NCI-H1048 (cell line): ENCODE results near the gene SLC19A1.
"Not testable (repeated sequence)": the region's sequence is repeated elsewhere in the genome, so short reads cannot be mapped to it uniquely, and the experiment has no call there.

Source experiments
- DNase-seq: peaks from one replicate; lab custom pipeline; 2025; lab: John Stamatoyannopoulos, UW

SLC19A1 gene

DNA sequence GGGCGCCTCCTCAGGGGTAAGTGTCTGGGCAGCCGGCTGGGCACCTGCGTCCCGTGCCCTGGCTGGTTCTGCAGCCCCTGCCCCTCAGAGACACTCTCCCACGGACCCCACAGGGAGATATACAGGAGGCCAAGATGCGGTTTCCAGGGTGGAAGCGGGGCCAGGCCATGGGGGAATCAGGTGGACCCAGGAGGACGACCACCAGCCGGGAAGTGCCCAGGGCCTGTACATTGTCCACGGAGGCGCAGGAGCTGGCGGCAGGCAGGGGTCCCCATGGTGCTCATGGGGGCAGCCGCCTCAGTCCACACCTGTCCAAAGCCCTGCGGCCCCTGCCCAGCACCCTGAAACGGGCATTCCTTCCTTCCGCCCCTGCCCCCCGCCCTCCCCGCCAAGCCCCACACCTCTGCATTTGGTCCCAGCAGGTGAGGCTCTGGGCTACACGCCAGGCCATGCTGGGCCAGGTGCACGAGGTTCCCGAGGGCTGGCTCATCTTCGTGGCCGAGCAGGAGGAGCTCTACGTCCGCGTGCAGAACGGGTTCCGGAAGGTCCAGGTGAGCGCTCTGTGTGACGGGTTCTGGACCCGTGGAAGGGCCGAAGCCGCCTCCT lies 36.7 kb downstream of the SLC19A1 start:
- DNase-seq, result no peak

DNA sequence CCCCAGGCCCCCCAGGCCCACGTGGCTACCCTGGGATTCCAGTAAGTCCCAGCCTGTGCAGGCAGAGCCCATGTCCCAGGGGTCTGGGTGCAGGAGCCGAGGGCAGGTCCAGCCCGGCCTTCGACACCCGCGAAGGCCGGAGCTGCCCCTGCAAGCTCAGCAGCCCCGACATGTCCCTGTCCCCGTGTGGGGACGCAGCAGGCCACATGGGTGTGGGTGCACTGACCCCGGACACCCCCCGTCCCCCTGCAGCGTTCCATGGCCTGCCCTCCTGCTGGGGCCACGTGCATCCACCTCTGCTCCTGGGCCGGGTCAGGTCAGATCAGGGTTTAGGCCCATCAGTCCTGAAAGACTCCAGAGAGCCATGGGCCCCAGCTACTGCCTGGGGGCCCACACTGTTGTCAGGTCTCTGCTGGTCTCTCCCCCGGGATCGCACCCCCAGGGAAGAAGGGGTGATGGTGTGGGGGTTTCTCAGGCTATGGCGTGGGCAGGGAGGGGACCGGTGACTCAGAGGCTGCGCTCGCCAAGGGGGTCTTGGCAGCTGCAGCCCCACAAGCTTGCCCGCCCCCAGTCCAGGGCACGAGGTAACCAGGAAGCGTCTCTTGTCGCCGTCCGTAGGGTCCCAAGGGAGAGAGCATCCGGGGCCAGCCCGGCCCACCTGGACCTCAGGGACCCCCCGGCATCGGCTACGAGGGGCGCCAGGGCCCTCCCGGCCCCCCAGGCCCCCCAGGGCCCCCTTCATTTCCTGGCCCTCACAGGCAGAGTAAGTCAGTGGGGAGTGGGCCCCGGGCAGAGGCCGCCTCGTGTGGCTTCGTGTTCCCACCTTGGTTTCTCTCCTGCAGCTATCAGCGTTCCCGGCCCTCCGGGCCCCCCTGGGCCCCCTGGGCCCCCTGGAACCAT lies 37.5 kb downstream of the SLC19A1 start:
- no peak for DNase-seq

DNA sequence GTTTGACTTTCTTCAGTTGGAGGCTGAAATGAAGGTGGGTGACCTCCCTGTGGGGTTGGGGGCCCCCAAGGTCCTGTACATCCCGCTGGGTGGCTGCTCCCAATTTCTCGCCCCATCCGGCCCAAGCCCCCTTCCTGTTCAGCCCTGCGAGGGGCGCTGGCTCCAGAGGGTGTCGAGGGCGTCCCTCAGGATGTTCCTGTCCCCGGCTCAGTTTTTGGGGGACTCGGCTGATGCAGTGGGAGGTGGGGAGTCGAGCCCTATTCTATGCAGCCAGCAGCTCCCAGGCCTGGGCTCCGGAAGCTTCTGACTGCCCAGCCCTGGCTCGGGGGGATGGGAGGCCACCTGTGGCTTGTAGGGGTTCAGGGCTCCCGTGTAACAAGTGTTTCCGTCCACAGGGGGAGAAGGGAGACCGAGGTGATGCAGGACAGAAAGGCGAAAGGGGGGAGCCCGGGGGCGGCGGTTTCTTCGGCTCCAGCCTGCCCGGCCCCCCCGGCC lies 38.2 kb downstream of the SLC19A1 start:
- DNase-seq, result no peak

DNA sequence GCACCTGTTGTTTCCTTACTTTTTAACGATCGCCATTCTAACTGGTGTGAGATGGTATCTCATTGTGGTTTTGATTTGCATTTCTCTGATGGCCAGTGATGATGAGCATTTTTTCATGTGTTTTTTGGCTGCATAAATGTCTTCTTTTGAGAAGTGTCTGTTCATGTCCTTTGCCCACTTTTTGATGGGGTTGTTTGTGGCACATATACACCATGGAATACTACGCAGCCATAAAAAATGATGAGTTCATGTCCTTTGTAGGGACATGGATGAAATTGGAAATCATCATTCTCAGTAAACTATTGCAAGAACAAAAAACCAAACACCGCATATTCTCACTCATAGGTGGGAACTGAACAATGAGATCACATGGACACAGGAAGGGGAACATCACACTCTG lies 39.0 kb downstream of the SLC19A1 start:
- DNase-seq, result not testable (repeated sequence)

GRCh38 chr21:45502600-45502999 lies 39.6 kb downstream of the SLC19A1 start:
- no peak for DNase-seq

DNA sequence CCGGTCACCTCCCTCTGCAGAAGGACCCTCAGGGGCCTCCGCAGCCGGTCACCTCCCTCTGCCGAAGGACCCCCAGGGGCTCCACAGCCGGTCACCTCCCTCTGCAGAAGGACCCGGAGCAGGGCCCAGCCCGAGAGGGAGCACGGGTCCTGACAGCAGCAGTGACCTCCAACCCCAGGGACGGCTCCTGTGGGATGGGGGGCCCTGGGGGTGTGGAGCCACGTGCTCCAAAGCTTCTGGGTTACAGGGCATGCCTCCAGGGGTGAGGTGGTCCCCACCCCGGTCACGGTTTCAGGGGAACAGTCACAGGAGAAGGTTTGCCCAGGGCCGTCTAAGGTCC lies 40.3 kb downstream of the SLC19A1 start:
- no peak for DNase-seq

GRCh38 chr21:45501081-45502005 lies 40.9 kb downstream of the SLC19A1 start:
- DNase-seq, result not testable (repeated sequence)

DNA sequence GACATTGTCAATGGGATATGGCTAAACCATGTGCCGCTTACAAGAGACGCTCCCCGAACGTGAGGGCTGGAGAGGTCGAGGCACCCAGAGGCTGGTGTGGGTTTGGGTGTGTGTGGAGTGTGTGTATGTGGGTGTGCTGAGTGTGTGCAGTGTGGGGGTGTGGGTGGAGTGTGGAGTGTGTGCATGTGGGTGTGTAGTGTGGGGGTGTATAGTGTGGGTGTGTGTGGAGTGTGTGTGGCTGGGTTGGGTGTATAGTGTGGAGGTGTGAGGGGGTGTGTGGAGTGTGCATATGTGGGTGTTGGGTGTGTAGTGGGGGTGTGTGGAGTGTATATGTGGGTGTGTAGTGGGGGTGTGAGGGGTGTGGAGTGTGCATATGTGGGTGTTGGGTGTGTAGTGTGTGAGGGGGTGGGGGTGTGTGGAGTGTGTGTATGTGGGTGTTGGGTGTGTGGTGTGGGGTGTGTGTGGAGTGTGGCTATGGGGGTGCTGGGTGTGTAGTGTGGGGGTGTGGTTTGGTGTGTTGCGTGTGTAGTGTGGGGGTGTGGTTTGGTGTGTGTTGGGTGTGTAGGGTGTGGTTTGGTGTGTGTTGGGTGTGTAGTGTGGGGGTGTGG lies 42.2 kb downstream of the SLC19A1 start:
- no peak for DNase-seq

GRCh38 chr21:45499201-45499750 lies 43.0 kb downstream of the SLC19A1 start:
- no peak for DNase-seq

GRCh38 chr21:45498646-45499000 lies 43.6 kb downstream of the SLC19A1 start:
- no peak for DNase-seq

GRCh38 chr21:45497846-45498645 lies 44.2 kb downstream of the SLC19A1 start:
- DNase-seq, result no peak

DNA sequence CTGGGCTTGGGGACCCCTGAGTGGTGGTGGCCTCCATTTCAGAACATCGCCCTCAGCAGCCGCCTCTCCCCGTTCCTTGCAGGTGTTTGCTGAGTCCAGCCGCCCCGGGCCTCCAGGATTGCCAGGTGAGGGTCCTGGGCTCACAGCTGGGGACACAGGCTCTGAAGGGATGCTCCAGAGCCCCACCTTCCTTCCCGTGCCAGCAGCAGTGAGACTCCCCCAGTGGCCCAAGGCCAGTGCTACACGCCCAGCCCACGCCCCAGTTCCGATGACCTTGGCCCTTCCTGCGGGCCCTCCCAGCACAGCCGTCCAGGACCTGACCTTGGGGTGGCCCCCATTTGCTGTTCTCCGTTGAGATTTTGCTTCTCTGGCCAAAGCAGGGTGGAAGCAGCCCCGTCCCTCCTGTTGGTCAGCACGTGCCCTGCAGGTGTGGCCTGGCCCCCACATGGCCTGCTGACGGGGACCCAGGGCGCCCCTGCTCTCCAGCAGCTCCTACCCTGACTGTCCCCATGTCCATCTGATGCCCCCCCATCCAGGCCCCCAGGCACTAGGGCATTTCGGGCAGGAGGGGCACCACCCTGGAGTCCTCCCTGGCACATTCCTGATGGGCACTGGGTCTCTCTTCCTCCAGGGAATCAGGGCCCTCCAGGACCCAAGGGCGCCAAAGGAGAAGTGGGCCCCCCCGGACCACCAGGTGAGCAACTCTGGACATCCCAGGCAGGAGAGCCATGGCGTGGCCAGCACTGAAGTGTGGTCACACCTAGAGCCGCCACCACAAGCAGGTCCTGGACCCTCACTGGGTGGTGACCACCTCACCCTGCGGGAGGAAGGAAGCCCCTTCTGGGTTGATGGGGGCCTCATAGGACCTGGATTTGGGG lies 45.0 kb downstream of the SLC19A1 start:
- no peak for DNase-seq

DNA sequence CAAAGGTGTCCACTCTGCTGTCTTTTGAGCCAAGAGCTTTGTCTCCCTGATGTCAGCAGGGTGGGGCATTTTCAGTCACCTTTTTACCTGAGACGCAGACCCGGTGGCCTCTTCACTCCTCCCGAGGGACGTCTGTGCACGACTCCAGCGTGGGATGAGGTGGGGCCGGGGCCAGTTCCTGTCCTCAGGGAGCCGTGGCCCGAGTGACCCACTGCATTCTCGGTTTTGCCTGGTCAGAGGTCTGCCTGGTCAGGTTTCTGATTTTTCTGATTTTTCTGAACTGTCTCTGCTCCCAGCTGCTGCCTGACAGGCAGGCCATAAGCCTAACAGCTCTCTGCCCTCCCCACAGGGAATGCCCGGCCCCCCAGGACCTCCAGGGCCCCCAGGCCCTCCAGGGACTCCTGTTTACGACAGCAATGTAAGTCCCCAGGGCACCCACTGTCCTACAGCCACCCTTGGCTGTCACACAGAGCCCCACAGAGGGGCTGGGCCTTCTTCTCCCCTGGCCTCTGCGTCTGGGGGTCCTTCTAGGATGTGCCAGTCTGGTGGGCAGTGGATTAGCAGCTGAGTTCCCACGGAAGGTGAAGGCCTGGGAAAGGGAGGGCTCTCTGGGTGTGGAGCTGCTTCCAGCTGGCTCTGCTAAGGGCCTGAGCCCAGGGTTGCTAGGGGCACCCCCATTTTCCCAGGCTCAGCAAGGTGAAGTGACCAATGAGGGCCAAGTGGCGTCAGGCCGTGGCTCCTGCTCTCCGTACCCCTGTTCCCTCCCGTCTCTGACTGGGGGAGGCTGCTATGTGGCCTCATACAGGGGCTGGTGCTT lies 45.9 kb downstream of the SLC19A1 start:
- DNase-seq, result no peak

DNA sequence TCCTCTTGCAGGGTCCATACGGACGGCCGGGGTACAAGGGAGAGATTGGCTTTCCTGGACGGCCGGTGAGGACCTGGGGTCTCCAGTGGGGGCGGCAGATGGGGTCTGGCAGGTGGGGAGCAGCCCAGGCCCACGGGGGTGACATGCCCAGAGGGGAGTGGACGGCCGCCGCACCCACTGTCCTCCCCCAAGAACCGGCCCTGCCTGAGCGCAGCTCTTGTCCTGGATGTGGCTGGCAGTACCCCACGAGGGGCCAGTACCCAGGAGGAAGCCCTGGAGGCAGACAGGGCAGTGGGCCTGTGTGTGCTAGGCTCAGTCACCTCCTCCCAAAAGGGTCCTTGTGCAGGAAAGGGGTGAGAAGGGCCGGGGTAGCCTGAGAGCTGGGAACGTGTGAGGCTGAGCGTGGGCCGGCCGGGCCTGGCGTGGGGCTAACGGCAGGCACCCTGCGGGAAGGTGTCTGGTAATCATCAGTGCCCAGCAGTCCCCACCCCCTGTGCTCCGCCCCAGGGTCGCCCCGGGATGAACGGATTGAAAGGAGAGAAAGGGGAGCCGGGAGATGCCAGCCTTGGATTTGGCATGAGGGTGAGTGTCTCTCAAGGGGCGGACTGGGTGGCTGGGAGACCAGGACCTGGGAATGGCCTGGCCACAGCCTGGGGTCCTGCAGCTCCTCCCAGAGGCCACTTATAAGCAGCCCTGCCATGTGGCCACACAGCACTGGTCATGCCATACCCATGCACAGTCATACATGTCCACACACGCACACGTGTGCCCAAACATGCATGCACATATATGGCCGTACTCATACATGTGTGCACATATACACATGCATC lies 47.2 kb downstream of the SLC19A1 start:
- DNase-seq, result no peak

DNA sequence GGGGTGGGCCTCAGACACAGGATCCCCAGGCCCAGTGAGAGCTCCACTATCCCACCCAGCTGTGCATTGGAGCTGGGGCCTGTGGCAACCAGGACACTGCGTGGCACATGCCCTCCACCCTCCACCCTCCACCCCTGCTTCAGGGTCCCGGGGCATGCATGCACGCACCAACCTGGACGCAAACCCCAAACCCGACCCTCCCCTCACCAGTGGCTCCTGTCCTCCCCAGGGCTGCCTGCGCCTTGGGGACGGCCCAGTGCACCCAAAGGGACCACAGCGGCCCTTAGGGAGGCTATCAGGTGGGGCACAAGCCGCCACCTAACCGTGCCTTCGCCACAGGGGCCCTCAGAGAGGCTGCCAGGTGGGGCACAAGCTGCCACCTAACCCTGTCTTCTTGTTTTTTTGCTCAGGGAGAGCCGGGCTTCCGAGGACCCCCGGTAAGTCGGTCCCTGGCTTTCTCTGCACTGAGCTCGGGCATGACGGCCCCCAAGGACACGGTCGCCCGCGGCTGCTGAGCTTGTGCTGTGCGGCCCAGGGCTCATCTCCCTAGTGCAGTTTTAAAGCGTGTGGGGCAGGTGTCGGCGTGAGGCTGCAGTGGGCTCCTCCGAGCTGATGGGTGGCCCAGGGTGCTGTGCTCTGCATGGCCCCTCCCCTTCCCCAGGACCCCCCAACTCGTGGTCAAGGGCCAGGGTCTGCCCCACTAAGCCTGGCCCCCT lies 47.9 kb downstream of the SLC19A1 start:
- DNase-seq, result no peak

DNA sequence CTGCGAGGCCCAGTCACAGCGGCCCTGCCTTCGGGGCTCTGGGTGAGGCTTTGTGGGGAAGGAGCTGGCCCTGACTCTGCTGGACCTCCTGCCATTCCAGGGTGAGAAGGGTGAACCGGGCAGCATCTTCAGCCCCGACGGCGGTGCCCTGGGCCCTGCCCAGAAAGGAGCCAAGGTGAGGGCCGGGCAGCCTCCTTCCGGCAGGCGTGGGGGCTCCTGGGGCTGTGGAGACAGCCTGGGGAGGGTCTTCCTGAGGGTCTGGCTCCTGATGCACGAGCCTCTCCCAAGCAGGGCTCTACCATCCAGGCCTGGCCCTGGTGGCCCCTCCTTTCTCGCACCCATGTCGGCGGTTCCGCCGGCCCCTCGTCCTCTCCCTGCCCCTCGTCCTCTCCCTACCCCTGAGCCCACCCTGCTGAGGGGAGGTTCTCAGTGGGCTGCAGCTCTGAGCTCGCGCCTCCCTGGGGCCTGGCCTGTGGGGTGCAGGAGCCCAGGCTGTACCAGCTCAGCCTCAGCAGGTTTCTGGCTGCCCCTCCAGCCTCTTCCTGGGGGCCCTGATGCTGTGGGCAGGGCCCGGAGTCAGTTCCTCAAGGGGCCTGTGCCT lies 48.7 kb downstream of the SLC19A1 start:
- no peak for DNase-seq

GRCh38 chr21:45492765-45493164 lies 49.5 kb downstream of the SLC19A1 start:
- no peak for DNase-seq
